Measurements from ENCODE around the gene PDIA4.

Gene PDIA4

DNA sequence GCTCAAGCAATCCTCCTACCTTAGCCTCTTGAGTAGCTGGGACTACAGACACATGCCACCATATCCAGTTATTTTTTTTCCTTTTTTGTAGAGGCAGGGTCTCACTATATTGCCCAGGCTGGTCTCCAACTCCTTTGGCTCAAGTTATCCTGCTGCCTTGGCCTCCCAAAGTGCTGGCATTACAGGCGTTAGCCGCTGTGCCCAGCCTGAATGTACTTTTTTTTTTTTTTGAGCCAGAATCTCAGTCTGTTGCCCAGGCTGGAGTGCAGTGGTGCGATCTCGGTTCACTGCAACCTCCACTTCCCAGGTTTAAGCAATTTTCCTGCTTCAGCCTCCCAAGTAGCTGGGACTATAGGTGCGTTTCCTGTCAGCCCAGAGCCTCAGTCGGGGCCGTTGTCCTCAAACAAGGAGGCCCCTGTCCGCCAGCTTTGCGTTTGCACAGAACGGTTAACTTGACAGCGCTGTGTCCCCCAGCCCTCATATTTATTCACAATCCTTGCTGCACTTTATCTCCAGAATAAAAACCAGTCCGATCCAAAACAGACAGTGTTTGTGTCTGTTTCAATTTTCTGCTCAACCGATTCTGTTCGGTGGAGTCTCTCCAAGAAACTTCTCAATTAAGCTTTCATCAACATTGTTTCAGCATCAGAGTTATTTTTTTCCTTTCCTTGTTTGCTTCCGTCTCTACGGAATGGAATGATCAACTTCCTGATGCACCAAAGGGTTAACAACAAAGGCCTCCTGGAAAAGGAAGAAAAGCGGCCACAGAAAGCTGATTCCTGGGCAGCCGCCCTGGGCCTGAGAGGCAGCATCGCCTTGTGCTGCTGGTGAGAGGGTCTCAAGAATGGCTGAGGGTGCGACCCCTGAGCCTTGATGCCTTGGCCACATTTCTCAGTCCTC lies 64.5 kb downstream of the PDIA4 start:
- DNase-seq, result no peak

DNA sequence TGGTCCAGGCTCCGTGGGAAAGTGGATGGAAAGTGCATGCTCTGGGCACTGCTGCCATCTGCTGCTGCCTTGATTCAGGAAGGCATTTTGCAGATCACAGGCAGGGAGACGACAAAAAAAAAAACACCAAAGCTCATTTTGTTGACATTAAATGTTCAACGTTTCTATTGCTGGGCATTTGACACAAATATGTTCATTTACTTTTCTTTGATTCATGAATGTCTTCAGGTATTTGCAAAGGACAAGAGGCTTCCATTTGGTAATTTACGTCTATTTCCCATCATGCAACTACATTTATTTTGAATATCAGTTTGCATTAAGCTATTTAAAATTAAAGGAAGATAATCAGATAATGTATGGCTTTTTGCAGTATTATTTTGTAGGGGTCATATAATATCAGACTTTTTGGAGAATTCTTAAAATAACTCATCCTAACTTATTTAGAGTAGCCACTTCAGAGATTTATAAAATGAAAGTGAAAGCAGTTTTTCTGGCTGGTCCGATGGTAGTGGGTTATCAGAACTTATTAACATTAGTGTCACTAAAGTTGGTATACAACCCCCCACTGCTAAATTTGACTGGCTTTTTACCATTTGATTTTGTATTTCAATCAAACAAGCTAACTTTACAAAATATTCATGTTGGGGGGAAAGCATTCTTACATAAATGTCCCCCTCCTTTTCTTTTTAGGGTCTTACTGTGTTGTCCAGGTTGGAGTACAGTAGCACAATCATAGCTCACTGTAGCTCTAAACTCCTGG lies 65.3 kb downstream of the PDIA4 start:
- DNase-seq, result peak; percentile 53

DNA sequence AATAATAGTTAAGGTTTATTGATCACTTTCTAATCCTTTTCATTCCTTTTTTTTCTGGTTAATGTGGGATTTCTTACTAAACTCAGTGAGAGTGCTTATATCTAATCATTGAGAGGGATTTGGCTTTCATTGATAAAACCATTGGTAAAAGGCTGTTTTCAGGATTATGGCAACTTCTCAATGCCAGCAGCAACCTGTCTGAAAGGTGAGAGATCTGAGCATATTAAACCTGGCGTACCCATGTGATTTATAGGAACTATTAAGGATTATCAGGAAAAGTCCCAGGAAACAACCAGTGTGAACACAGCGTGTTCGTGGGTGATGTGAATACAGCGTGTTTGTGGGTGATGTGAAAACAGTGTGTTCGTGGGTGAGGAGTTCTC lies 65.9 kb downstream of the PDIA4 start:
- DNase-seq, result no peak

DNA sequence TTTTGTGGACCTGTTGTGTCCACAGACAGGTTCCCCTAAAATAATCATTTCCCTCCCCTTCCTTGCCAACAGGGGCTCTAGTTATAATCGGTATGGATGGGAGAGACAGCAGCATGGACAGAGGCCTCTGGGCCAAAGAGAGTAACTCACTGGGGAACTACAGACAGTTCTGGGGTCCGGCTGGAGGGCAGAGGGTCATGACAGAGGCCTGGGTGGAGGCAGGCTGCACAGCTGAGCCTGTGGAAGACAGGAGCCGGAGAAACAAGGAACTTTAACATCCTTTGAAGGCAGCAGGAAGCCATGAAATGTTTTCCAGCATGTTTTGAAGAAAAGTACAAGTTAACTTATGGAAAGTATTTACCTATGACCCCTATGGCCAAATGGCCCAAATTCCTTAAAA lies 68.6 kb downstream of the PDIA4 start:
- DNase-seq, result no peak

DNA sequence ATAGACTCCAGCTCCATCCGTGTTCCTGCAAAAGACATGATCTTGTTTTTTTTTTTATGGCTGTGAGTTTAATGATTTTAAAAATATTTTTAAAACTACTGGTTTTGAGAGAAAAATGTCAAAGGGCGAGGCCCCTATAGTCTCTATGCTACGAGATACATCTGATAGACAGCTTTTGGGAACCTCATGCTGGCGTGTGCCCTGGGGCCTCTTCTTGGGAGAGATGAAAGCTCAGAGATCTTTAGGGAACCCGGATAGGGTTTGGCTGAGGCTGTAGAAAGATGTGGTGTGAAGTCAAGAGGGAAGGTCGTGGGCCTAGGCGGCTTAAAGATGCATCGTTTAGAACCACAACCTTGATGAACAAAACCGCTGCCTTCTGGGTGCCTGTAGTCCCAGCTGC lies 70.2 kb downstream of the PDIA4 start:
- no peak for DNase-seq

DNA sequence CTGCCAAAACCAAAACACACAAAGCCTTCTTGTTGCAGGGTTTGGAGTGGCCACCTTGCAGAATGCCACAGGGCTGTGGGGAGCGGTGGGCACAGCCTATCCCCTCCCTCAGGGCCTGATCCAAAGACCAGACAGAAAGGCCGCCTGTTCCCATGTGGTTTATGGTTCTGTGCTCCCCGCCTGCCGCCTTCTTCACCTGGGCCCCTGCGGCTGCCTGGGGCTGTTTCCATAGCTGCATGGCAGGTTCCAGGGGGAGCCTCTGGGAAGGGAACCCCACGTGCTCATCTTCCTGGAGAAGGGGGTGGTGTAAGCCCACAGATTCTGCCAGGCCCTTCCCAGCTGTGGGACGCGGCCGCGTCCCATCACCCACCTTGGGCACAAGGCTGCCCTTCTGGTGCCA lies 73.5 kb downstream of the PDIA4 start:
- DNase-seq, result no peak

DNA sequence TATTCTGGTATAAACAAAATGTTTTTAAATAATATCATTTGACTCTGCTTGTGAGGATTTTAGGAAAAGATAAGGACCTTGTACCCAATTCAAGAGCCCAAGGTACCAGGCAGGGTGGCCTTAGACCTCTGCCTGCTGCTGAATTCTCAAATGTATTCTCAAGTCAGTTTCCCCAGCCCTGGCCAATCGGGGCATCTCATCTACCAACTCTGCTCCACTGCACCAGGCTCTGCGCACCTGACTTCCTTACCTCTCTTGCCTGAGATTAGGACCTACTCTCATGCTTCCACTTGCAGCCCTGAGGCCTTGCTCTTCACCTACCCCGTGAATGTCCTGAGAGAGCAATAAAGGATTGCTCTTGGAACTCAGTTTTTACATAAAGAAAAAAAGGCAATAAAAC lies 74.6 kb downstream of the PDIA4 start:
- no peak for DNase-seq
